Pancreas (tissue), 10 donors: ENCODE results near the gene CRAMP1. TPM values are rescaled to one million over a fixed set of nuclear protein-coding genes. Genes with fewer than 3 reads are reported as not detected.

Experiments used
- ATAC-seq, 4 donors: fragments of 200-7000 bp; cut with Tn5 transposase; one replicate each; pipeline versions ENCODE4 v1.8.0 to v1.9.1; 2020; ENCODE audit warnings: mild to moderate bottlenecking in 4 of 4, moderate library complexity in 4 of 4
- DNase-seq, 6 donors: peaks; one replicate each; pipeline ENCODE4 v3.0.0-alpha.2; 2020
- FAIRE-seq: peaks from 2 replicates; lab custom pipeline; 2012; peaks lifted over from hg19 to GRCh38; lab: Jason Lieb, UNC
- H3K27ac ChIP-seq, 4 donors: fragments of 200-600 bp; sonication (generic); 1 replicate in 3 of 4; 2 replicates in 1 of 4; pipeline versions ENCODE4 v1.5.0 to v1.8.0; 2020
- H3K27me3 ChIP-seq, 4 donors: fragments of 200-600 bp; one replicate each; pipeline ENCODE4 v1.8.0; 2021
- H3K36me3 ChIP-seq, 3 donors: fragments of 200-600 bp; sonication (generic) in 1 of 3; one replicate each; pipeline versions ENCODE4 v1.5.0 to v1.8.0; 2020 to 2021
- H3K4me1 ChIP-seq, 3 donors: fragments of 200-600 bp; one replicate each; pipeline ENCODE4 v1.8.0; 2021
- H3K4me3 ChIP-seq, 4 donors: fragments of 200-600 bp; sonication (generic) in 2 of 4; one replicate each; pipeline versions ENCODE4 v1.5.0 to v1.8.0; 2020 to 2021
- H3K9me3 ChIP-seq, 4 donors: fragments of 200-600 bp; one replicate each; pipeline ENCODE4 v1.8.0; 2021
- WGBS, 2 donors: extraction: QIAGEN DNeasy Blood & Tissue Kit; methylation state at CpG; one replicate each; pipeline ENCODE4 v1.1.7; 2013; 5-methylcytosine and 5-hydroxymethylcytosine counted together
- intact Hi-C, 3 donors: fragments of 100-400 bp; cut with DNase I; formaldehyde crosslinking; loops; one replicate each; pipeline versions ENCODE4 v1.11.1 to v1.14.2; 2022
- polyA plus RNA-seq, 2 donors: library from polyadenylated mRNA; stranded (reverse); fragments of 200-250 nt; gene quantifications; one replicate each; pipeline ENCODE4 v1.2.3, GENCODE V29; 2013
- total RNA-seq, 6 donors: library from RNA; stranded (reverse); fragmentation: NEBNext Ultra II Directional in 4 of 6; extraction: Animal tissue kit (Norgen Biotek cat#: 25700) in 4 of 6; gene quantifications; one replicate each; pipeline versions ENCODE4 v1.2.1 to v1.2.4, GENCODE V29; 2021 to 2023
- TF ChIP-seq, protein P1 (sequence below), 4 donors: fragments of 200-600 bp; sonication (generic) in 3 of 4; IDR thresholded peaks; one replicate each; pipeline versions ENCODE4 v1.5.0 to v1.8.0; 2021; ENCODE audit warnings: antibody characterized with exemption in 4 of 4
- donor health status: healthy with polysubstance abuse.
- donor health status: DM: no; HTN: no; CAD: no; lungs with moderate emphysema.
- donor health status: DM: no; HTN: no; CAD: no.
- donor health status: control.
- donor health status: control.
- donor health status: Bipolar disorder and iron deficiency.
- donor health status: DM: yes; HTN: yes; CAD: no.
- donor health status: DM: no; HTN: no; CAD: no.
- donor health status: DM: no; HTN: no; CAD: no.
- donor health status: DM: yes; HTN: yes; CAD: no.

CRAMP1 gene
- total and polyA plus RNA-seq, 8 donors: 4.6 to 16.2 (median 7.2) TPM

DNA sequence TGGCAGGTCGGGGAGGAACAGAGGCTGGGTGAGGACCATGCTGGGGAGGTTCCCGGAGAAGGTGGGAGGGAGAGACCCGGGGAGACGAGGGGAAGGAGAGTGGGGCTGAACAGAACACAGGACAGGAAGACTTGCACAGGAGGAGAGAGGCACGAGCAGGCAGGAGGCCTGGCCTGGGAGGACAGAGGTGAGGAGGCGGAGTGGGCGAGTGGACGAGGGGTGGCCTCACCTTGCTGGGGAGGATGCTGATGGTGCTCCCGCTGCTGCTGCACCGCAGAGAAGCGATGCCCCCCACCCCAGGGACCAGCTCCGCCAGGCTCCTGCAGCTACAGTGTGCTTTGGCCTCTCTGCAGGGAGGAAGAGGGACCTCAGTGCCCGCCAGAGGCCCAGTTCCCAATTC lies 44.2 kb upstream of the CRAMP1 start:
- H3K36me3 ChIP-seq: peaks cover 0 to 11% (median 0%) of the 10 kb centered on the region in 3 donors
- no peaks in the 10 kb centered on the region for H3K4me1 ChIP-seq
- DNase-seq: no peak
- intact Hi-C loops: no loop called here
- H3K27ac ChIP-seq: no peak overlapping the region
- no peaks in the 10 kb centered on the region for H3K9me3 ChIP-seq
- ATAC-seq: no peak
- FAIRE-seq: no peak
- 93% methylated on average over 12 to 13 of the region's 13 CpGs for WGBS, 2 donors
- H3K4me3 ChIP-seq: no peak overlapping the region
- TF ChIP-seq, protein P1, sequence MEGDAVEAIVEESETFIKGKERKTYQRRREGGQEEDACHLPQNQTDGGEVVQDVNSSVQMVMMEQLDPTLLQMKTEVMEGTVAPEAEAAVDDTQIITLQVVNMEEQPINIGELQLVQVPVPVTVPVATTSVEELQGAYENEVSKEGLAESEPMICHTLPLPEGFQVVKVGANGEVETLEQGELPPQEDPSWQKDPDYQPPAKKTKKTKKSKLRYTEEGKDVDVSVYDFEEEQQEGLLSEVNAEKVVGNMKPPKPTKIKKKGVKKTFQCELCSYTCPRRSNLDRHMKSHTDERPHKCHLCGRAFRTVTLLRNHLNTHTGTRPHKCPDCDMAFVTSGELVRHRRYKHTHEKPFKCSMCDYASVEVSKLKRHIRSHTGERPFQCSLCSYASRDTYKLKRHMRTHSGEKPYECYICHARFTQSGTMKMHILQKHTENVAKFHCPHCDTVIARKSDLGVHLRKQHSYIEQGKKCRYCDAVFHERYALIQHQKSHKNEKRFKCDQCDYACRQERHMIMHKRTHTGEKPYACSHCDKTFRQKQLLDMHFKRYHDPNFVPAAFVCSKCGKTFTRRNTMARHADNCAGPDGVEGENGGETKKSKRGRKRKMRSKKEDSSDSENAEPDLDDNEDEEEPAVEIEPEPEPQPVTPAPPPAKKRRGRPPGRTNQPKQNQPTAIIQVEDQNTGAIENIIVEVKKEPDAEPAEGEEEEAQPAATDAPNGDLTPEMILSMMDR (IDR thresholded peaks at IDR 0.05): no peak
- no peaks in the 10 kb centered on the region for H3K27me3 ChIP-seq

DNA sequence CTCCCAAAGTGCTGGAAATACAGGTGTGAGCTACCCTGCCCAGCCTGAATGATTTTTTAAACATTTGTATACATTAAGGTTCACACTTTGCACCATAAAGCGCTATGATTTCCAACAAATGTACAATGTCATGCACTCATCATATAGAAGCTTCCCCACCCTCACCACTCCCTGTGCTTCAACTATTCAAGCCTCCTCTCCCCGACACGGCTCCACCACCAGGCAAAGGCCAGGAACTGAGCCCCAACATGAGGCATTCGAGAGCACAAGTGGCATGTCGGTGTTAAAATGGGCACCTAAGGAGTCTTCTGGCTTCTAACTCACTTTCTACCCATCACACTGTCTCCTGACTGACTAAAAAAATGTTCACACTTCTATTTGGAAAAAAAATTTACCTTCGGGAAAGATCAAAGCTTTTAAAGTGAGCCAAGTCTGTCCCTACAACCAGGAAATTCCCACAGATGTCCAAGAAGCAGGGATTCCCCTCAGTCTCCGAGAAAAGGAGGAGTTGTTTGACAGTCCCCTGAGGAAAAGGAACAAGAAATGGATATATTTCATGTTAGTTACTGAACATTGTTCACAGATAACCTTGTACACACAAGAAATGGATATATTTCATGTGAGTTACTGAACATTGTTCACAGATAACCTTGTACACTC lies 41.0 kb upstream of the CRAMP1 start:
- DNase-seq: no peak
- 83 to 88% methylated on average over 7 of the region's 7 CpGs for WGBS, 2 donors
- no peak for ATAC-seq
- Histone ChIP-seq H3K27ac (no peak overlapping the region), H3K9me3 (no peaks in the 10 kb centered on the region), H3K27me3 (no peaks in the 10 kb centered on the region), H3K4me1 (no peaks in the 10 kb centered on the region), H3K4me3 (no peak overlapping the region), H3K36me3 (peaks cover 0 to 6% (median 0%) of the 10 kb centered on the region in 3 donors)
- intact Hi-C loops: no loop called here
- TF ChIP-seq, protein P1 (IDR thresholded peaks at IDR 0.05): no peak
- no peak for FAIRE-seq

DNA sequence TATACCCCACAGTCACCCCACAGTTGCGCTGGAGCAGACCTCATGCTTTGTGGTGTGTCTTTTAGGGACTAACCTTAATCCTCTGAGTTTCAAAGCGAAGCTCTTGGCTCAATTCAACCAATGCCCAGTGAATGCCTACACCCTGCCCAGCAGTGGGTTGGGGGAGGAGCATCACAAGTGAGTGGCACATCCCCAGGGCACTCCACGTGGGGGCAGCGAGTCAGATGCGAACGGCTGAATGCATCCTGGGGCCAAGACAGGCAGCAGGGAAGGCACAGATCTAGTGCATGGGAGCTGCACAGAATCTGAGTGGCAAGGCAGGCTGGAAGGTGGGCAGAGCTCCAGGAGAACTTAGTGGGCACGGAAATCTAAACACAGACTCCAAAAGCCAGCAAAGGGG lies 39.5 kb upstream of the CRAMP1 start:
- no peak for ATAC-seq
- TF ChIP-seq, protein P1 (IDR thresholded peaks at IDR 0.05): no peak
- no peak for FAIRE-seq
- WGBS, 2 donors: 87 to 90% methylated on average over 7 of the region's 7 CpGs
- Histone ChIP-seq H3K36me3 (peaks cover 0 to 6% (median 0%) of the 10 kb centered on the region in 3 donors), H3K27ac (no peak overlapping the region), H3K9me3 (no peaks in the 10 kb centered on the region), H3K4me1 (no peaks in the 10 kb centered on the region), H3K27me3 (no peaks in the 10 kb centered on the region), H3K4me3 (no peak overlapping the region)
- no peak for DNase-seq
- intact Hi-C loops: no loop called here

DNA sequence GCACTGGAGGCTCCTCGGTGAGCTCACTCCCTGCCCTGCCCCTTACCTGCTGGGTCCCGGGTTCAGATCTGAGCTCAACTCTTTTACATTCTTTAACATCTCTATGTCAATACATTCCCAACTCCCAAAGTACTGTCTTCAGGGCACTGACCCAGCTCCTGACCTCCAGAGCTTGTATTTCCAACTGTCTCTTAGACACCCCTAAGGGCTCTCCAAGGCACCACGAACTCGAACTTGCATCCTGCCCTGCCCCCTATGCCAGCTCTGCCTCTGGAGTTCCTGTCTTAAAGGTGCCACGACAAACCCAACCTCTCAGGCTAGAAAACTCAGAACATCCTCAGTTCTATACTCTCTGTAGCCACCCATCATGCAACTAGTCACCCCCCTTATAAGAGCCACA lies 38.9 kb upstream of the CRAMP1 start:
- ATAC-seq (no peak), FAIRE-seq (no peak), DNase-seq (no peak)
- Histone ChIP-seq H3K9me3 (no peaks in the 10 kb centered on the region), H3K4me1 (no peaks in the 10 kb centered on the region), H3K27me3 (no peaks in the 10 kb centered on the region), H3K27ac (no peak overlapping the region), H3K4me3 (no peak overlapping the region), H3K36me3 (peaks cover 0 to 6% (median 0%) of the 10 kb centered on the region in 3 donors)
- TF ChIP-seq, protein P1 (IDR thresholded peaks at IDR 0.05): no peak
- intact Hi-C loops: no loop called here
- 84 to 85% methylated on average over 5 of the region's 5 CpGs for WGBS, 2 donors

DNA sequence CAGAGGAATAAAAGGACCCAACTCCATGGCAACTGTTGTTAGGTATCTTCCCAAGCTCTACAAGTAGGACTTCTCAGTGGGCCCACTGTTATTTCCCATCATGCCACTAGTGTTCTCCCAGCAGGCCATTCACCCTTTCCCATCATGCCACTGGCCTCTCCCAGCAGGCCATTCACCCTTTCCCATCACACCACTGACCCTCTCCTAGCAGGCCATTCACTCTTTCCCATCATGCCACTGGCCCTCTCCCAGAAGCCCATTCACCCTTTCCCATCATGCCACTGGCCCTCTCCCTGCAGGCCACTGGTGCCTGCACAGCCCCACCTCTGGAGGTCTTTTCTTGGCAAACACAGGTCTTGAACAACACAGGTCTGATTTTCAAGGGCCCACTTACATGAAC lies 36.6 kb upstream of the CRAMP1 start:
- intact Hi-C loops: no loop called here
- ATAC-seq (no peak), DNase-seq (no peak), FAIRE-seq (no peak)
- Histone ChIP-seq H3K27ac (no peak overlapping the region), H3K4me3 (no peak overlapping the region), H3K4me1 (no peaks in the 10 kb centered on the region), H3K27me3 (no peaks in the 10 kb centered on the region), H3K36me3 (peaks cover 0 to 6% (median 0%) of the 10 kb centered on the region in 3 donors), H3K9me3 (no peaks in the 10 kb centered on the region)
- TF ChIP-seq, protein P1 (IDR thresholded peaks at IDR 0.05): no peak
